ENCODE data around the gene EIF2S3. TPM values are rescaled to one million over a fixed set of nuclear protein-coding genes. Genes with fewer than 3 reads are reported as not detected.
A peak's percentile ranks its signal among the peaks of the same experiment; 100 is the strongest.

The EIF2S3 gene
- total RNA-seq, 1 donor from 2014 or later: 426 TPM

DNA sequence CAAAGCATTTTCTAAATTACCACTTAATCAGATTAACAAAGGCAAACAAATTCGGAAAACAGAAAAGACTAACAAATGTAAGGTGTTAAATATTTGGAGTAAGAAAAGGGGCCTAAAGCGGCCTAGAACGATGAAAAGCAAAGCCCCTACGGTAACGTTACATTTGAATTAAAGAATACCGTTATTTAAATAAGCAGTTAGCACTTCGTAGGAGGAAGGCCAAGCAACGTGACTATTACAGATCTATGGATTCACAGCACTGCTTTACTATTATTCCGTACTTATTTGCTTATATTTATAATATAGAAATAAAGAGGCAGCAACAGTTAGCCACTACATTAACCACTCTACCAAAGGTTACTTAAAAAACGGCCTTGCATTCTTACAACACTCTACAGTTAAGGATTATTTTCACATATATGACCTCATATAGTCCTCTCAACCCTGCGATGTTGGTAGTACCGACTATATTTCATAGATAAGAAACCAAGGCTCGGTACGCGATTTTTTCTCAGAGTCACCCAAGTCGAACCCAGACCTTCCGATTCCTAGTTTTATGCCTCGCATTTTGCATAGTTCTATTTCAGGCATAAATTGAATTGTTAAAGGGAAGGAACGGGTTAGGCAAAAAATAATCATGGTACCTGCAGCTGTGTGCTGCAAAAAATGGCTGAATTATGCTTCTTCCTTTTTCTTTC is 30.6 kb upstream of the EIF2S3 start:
- TF ChIP-seq, protein P1, sequence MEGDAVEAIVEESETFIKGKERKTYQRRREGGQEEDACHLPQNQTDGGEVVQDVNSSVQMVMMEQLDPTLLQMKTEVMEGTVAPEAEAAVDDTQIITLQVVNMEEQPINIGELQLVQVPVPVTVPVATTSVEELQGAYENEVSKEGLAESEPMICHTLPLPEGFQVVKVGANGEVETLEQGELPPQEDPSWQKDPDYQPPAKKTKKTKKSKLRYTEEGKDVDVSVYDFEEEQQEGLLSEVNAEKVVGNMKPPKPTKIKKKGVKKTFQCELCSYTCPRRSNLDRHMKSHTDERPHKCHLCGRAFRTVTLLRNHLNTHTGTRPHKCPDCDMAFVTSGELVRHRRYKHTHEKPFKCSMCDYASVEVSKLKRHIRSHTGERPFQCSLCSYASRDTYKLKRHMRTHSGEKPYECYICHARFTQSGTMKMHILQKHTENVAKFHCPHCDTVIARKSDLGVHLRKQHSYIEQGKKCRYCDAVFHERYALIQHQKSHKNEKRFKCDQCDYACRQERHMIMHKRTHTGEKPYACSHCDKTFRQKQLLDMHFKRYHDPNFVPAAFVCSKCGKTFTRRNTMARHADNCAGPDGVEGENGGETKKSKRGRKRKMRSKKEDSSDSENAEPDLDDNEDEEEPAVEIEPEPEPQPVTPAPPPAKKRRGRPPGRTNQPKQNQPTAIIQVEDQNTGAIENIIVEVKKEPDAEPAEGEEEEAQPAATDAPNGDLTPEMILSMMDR (conservative IDR thresholded peaks at IDR 0.05): no peak
- Mint-ChIP-seq H3K27ac (ENCODE audit: unreplicated experiment) (peak overlapping the region; percentile 92), H3K36me3 (ENCODE audit: low read depth) (peaks cover 6% of the 10 kb centered on the region), H3K27me3 (ENCODE audit: low read depth) (no peaks in the 10 kb centered on the region), H3K4me1 (peaks cover 32% of the 10 kb centered on the region), H3K9me3 (no peaks in the 10 kb centered on the region), H3K4me3 (peak overlapping the region; percentile 86)
- DNase-seq (ENCODE audit: low read depth, low spot score): no peak

DNA sequence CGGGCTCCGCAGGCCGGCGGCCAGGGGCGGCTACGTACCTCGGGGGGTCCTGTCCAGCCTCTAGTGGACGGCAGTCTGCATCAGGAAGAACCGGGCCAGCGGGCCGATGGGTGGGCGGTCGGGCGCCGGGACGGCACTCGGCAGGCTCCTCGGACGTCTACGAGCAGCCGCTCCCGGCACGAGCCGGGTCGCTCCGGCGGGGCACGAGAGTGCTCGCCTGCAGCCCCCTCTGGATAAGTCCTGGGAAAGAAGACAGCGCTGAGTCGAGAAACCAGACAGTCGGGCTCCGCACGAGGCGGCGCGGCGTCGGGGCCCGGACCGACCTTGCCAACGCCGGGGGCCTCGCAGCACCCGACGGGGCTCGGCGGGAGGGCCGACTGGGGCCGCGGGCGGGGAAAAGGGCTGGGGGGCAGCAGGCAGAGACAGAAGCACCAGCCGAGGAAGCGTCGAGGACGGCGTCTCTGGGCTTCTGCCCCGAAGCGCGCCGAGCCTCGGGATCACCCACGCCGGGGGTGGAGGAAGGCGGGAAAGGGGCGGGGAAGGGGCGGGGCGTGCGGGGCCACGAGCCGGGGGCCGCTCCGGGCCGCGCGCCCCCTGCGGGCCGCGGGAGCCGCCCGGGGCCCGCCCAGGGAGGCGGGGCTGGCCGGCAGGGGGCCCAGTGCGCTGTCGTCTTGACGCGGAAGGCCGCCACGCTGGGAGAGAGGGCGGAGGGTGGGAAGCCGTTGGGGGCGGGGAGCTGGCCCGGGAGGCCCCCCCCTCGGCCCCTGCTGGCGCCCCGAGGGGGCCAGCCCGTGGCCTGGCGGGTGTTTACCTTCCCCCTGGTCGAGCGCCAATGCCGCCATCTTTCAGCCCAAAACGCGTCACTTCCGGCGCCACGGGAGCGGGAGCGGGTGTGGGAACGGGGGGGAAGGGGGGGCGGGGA is 29.7 kb upstream of the EIF2S3 start:
- Mint-ChIP-seq H3K9me3 (no peaks in the 10 kb centered on the region), H3K4me1 (peaks cover 32% of the 10 kb centered on the region), H3K4me3 (peak overlapping the region; percentile 86), H3K27ac (ENCODE audit: unreplicated experiment) (peak overlapping the region; percentile 92), H3K36me3 (ENCODE audit: low read depth) (peaks cover 6% of the 10 kb centered on the region), H3K27me3 (ENCODE audit: low read depth) (no peaks in the 10 kb centered on the region)
- peak; percentile 84 for DNase-seq (ENCODE audit: low read depth, low spot score)
- TF ChIP-seq, protein P1 (conservative IDR thresholded peaks at IDR 0.05): peak; percentile 46

DNA sequence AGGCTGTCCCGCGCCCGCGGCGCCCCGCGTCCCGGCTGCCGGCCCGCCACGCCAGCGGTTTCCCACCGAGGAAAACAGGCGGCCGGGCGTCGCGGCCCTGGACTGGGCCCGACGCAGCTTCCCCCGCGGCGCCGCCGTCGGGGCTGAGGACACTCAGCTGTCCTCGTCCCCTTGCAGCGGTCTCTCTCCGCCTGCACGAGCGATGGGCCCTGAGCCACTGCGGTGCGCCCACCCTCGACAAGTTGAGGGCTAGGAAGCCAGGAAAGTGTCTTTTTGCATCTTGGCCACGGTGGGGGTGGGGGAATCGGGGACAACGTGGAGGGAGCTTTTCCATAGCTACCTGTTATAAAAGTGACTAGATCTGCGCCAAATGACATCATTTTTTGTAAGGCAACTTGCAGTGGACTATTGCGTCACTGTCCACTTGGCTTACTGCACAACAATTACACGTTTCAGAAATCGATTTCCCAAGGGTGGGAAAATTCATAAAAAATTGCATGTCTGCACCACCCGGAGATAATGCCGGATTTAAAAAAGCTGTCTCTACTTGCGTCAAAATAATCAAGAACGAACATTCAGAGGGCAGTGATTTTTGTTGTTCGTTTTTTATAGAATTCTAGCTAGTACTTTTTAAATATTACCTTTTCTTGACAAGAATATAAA is 28.9 kb upstream of the EIF2S3 start:
- peak overlapping the region; percentile 84 for H3K4me3 Mint-ChIP-seq
- H3K27me3 Mint-ChIP-seq (ENCODE audit: low read depth): no peaks in the 10 kb centered on the region
- peak overlapping the region; percentile 99 for H3K27ac Mint-ChIP-seq (ENCODE audit: unreplicated experiment)
- TF ChIP-seq, protein P1 (conservative IDR thresholded peaks at IDR 0.05): no peak
- H3K4me1 Mint-ChIP-seq: peaks cover 32% of the 10 kb centered on the region
- no peaks in the 10 kb centered on the region for H3K9me3 Mint-ChIP-seq
- H3K36me3 Mint-ChIP-seq (ENCODE audit: low read depth): peaks cover 6% of the 10 kb centered on the region
- no peak for DNase-seq (ENCODE audit: low read depth, low spot score)

DNA sequence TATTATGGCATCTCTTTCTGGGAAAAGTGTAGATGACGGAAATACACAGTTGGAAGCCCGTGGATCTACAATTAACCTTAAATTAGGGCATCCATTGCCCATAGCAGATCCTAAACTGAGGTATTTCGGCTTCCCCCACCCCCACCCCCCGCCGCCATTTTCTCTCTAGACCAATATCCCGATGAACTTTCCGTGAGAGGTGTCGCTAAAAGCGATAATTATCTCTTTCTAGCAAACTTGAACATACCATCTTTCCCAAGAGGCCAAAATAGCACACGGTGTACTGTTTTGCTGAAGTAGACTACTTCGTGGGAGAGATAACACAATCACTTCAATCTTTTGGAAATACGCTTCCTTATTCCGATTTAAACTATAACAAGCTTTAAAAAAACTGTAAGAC is 28.3 kb upstream of the EIF2S3 start:
- Mint-ChIP-seq H3K36me3 (ENCODE audit: low read depth) (peaks cover 6% of the 10 kb centered on the region), H3K4me1 (peaks cover 27% of the 10 kb centered on the region), H3K9me3 (no peaks in the 10 kb centered on the region), H3K27ac (ENCODE audit: unreplicated experiment) (peak overlapping the region; percentile 99), H3K27me3 (ENCODE audit: low read depth) (no peaks in the 10 kb centered on the region), H3K4me3 (peak overlapping the region; percentile 84)
- TF ChIP-seq, protein P1 (conservative IDR thresholded peaks at IDR 0.05): no peak
- DNase-seq (ENCODE audit: low read depth, low spot score): no peak

DNA sequence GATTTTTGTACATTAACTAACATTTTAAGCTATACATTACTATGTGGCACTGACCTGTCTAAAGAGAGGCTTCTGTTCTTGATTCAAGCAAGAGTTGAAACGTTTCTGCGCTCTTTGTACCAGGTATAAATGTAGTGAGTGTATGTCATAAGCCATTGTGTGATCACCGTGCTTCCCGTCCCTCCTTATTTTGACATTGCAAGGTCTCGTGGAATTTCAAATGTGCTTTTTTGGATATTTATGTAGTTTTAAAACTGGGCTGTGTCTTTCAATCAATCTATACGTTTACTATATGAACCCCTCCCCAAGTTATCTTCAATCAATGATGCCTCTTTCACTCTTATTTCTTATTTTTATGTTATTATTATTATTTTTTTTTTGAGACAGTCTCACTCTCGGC is 27.7 kb upstream of the EIF2S3 start, which contains the start of gene KLHL15:
KLHL15 (minus strand) TSS at position 101 of the 400 bp plus-strand sequence. CDS start 20,493 bp downstream, outside the sequence.
- peak within 1 kb of the TSS; percentile 99 for H3K27ac Mint-ChIP-seq (ENCODE audit: unreplicated experiment)
- peaks cover 22% of the 10 kb centered on the region for H3K4me1 Mint-ChIP-seq
- no peak for DNase-seq (ENCODE audit: low read depth, low spot score)
- H3K36me3 Mint-ChIP-seq (ENCODE audit: low read depth): peaks cover 3% of the 10 kb centered on the region
- no peaks in the 10 kb centered on the region for H3K9me3 Mint-ChIP-seq
- peak within 1 kb of the TSS; percentile 84 for H3K4me3 Mint-ChIP-seq
- TF ChIP-seq, protein P1 (conservative IDR thresholded peaks at IDR 0.05): no peak
- H3K27me3 Mint-ChIP-seq (ENCODE audit: low read depth): no peaks in the 10 kb centered on the region
